ENCODE measurements around the gene ARHGEF28. TPM values are rescaled to one million over a fixed set of nuclear protein-coding genes. Genes with fewer than 3 reads are reported as not detected.

Gene ARHGEF28
- total RNA-seq, 1 experiment from 2014 or later: 0.57 TPM

GRCh38 chr5:73603998-73604397 is 22.0 kb upstream of the ARHGEF28 start:
- no peak overlapping the region for H3K18ac ChIP-seq (ENCODE audit: insufficient read length, low read depth, low read length)
- no peak overlapping the region for H3K56ac ChIP-seq (ENCODE audit: insufficient read length, low read depth, low read length)
- no peaks in the 10 kb centered on the region for H4K20me1 ChIP-seq (ENCODE audit: control insufficient read depth, insufficient read depth, insufficient read length)
- no peak overlapping the region for H3K4me2 ChIP-seq (ENCODE audit: insufficient read depth, insufficient read length, low read length)
- H4K5ac ChIP-seq (ENCODE audit: insufficient read length, low read depth, low read length): no peak overlapping the region
- no peak overlapping the region for H3K27ac Mint-ChIP-seq
- no peak overlapping the region for H2BK120ac ChIP-seq (ENCODE audit: low read depth, low read length, poor library complexity, severe bottlenecking)
- H3K9me3 ChIP-seq (ENCODE audit: control insufficient read depth, low read depth, low read length): no peaks in the 10 kb centered on the region
- no peak overlapping the region for H2BK15ac ChIP-seq (ENCODE audit: low read depth, low read length)
- no peaks in the 10 kb centered on the region for H3K36me3 Mint-ChIP-seq (ENCODE audit: insufficient read depth in 1 of 3, low read depth in 3 of 3)
- no peaks in the 10 kb centered on the region for H3K27me3 ChIP-seq (ENCODE audit: insufficient read depth, low read length)
- H3K27me3 Mint-ChIP-seq (ENCODE audit: low read depth): peaks cover 2% of the 10 kb centered on the region
- H3K4ac ChIP-seq (ENCODE audit: low read depth, low read length): no peak overlapping the region
- no CpG with 5 or more reads among the region's 5 CpGs for WGBS (ENCODE audit: extremely low coverage, insufficient read length, low lambda C conversion rate)
- no peaks in the 10 kb centered on the region for H3K79me2 ChIP-seq (ENCODE audit: insufficient read depth, low read length)
- no peak overlapping the region for H3K23ac ChIP-seq (ENCODE audit: insufficient read length, low read depth, low read length)
- no peak overlapping the region for H2AK5ac ChIP-seq (ENCODE audit: insufficient read length, low read length)
- no peak for DNase-seq
- H2BK12ac ChIP-seq (ENCODE audit: insufficient read length, low read depth, low read length): no peak overlapping the region
- H2AFZ ChIP-seq (ENCODE audit: low read length): no peak overlapping the region
- peaks cover 4 to 7% of the 10 kb centered on the region in 2 experiments; a peak in 4 of 5 replicates for H3K9me3 Mint-ChIP-seq
- no peak overlapping the region for H3T11ph ChIP-seq (ENCODE audit: low read length)
- no peaks in the 10 kb centered on the region for H3K23me2 ChIP-seq (ENCODE audit: insufficient read length, low read depth, low read length, poor library complexity, severe bottlenecking)
- H3K27ac ChIP-seq (ENCODE audit: insufficient read length, low read depth, low read length): no peak overlapping the region
- H2BK20ac ChIP-seq (ENCODE audit: low read depth, low read length, poor library complexity, severe bottlenecking): no peak overlapping the region
- no peak overlapping the region for H3K4me3 Mint-ChIP-seq
- no peak overlapping the region for H4K91ac ChIP-seq (ENCODE audit: insufficient read length, low read depth, low read length)
- H3K4me1 ChIP-seq (ENCODE audit: insufficient read depth, low read length): no peaks in the 10 kb centered on the region
- no peak overlapping the region for H4K8ac ChIP-seq (replicated peaks; ENCODE audit: insufficient read length, low read depth, low read length)
- H3K9ac ChIP-seq (ENCODE audit: extremely low read depth, insufficient read length, low read length): no peak overlapping the region
- H3K4me1 Mint-ChIP-seq: no peaks in the 10 kb centered on the region
- TF ChIP-seq CTCF (conservative IDR thresholded peaks at IDR 0.05): no peak
- H3K79me1 ChIP-seq (ENCODE audit: insufficient read depth, low read depth, low read length, poor library complexity, severe bottlenecking): no peaks in the 10 kb centered on the region
- H3K14ac ChIP-seq (ENCODE audit: insufficient read depth, low read length): no peak overlapping the region
- no peak overlapping the region for H2BK5ac ChIP-seq (ENCODE audit: insufficient read length, low read length)
